Epithelial cell of esophagus (primary cell): ENCODE results near the gene FHIP1B.

ENCODE experiments used
- DNase-seq: peaks from one replicate; pipeline ENCODE4 v3.0.0; 2010; ENCODE audit warnings: low read depth
- H3K4me3 ChIP-seq: 2 replicates; pipeline ENCODE4 v1.5.1; 2011; ENCODE audit warnings: mild to moderate bottlenecking, low read length, control low read depth
- TF ChIP-seq, protein P1 (sequence below): IDR thresholded peaks from 2 replicates; pipeline ENCODE4 v1.5.1; 2011; ENCODE audit warnings: low read depth, mild to moderate bottlenecking, low read length, control low read depth, inconsistent platforms; ENCODE audit not compliant: insufficient read depth; ENCODE audit errors: missing control alignments

FHIP1B gene

DNA sequence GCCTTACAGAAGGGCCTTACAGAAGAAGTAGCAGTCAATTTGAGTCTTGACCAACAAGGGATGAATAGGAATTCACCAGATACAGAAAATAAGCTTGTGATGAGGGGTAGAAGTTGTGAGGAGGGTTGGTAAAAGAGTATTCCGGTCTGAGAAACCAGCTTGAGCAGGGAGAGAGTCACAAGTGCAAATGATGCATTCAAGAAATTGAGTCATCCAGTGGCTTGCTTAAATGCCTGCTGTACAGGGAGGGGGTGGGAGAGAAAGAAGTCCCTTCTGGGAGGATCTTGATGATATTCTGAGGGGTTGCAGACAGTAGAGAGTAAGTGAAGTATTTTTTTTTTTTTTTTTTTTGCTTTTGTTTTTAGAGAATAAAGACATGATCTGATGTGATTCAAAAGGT, 34.4 kb upstream of the FHIP1B start:
- no peak overlapping the region for H3K4me3 ChIP-seq
- TF ChIP-seq, protein P1, sequence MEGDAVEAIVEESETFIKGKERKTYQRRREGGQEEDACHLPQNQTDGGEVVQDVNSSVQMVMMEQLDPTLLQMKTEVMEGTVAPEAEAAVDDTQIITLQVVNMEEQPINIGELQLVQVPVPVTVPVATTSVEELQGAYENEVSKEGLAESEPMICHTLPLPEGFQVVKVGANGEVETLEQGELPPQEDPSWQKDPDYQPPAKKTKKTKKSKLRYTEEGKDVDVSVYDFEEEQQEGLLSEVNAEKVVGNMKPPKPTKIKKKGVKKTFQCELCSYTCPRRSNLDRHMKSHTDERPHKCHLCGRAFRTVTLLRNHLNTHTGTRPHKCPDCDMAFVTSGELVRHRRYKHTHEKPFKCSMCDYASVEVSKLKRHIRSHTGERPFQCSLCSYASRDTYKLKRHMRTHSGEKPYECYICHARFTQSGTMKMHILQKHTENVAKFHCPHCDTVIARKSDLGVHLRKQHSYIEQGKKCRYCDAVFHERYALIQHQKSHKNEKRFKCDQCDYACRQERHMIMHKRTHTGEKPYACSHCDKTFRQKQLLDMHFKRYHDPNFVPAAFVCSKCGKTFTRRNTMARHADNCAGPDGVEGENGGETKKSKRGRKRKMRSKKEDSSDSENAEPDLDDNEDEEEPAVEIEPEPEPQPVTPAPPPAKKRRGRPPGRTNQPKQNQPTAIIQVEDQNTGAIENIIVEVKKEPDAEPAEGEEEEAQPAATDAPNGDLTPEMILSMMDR = no peak
- DNase-seq = peak; percentile 58

DNA sequence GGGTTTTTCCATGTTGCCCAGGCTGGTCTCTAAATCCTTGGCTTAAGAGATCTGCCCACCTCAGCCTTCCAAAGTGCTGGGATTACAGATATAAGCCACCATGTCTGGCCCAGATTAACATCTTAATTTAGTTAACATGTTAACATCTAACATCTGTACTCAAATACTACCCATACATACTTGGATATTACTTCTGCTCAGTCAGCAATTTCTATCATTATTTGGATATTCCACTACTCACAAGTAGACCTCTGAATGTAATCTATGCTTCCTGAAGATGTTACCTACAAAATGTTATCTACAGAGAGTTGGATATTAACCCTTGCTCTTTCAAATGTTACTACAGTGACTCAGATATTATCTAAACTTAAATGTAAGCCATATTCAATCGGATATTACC, 29.2 kb upstream of the FHIP1B start:
- no peak overlapping the region for H3K4me3 ChIP-seq
- TF ChIP-seq, protein P1 = no peak
- DNase-seq = no peak

DNA sequence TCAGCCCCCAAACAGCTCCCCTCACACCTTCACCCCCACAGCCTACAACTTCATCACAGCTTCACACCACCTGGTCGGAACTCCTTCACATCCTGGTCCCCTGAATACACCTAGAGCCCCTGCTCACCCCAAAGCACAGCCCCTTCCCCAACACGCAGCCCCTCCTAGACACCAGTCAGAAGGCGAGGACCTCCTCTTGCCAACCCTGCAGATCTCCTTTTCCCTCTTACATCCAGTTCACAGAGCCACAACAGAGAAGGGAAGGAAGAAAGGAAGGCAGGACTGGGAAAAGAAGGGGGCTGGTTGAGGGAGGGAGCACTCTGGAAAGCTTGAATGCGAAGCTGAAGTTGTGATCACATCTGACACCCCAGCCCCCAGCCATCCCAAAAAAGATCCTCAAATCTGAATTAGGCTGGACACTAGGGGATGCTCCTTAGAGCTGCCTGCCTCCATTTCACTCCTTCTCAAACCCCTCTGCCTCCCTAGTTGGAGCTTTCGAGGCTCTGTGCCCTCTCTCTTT, 25.8 kb upstream of the FHIP1B start:
- TF ChIP-seq, protein P1 = no peak
- DNase-seq = no peak
- H3K4me3 ChIP-seq = no peak overlapping the region

DNA sequence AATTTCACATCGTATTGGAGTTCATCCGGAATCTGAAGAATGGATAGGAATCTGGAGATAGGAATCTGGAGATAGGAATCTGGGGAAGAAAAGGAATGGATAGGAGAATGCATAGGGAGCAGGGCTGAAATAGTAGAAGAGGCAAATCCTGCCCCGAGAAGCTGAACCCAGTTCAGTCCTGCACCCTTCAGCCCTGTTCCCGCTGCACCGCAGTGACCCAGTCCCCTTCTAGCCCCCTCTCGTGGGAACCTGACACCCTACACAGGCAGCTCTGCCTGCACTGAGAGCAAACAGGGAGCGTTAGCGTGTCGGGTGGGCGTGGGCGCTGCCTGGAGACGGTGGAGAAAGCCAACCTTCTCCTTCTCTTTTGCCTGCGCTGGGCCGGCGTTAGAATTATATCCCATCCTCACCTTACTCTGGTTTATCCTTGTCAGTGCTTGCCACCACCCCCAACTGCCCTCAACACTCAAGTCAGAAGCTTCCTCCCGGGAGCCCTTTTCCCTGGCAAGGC, 24.2 kb upstream of the FHIP1B start:
- no peak for DNase-seq
- TF ChIP-seq, protein P1 = no peak
- no peak overlapping the region for H3K4me3 ChIP-seq

DNA sequence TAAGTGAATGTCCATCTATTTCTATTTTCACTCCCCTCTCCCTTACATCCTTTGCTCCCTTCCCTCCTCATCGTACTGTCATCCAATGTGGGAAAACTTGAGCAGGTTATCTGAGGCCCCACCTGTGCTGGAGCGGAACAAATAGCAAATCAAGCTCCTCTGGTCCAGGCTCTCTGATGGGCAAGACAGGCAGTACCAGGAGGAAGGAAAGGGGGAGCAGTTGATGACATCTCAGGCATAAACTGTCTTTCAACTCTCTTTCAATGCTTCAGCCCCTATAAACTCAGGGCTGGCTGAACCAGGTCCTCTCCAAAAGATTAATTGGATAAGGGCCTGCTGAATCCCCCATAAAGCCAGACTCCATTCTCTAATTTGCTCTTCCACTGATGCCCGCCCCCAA, 23.7 kb upstream of the FHIP1B start:
- H3K4me3 ChIP-seq = no peak overlapping the region
- TF ChIP-seq, protein P1 = no peak
- no peak for DNase-seq

DNA sequence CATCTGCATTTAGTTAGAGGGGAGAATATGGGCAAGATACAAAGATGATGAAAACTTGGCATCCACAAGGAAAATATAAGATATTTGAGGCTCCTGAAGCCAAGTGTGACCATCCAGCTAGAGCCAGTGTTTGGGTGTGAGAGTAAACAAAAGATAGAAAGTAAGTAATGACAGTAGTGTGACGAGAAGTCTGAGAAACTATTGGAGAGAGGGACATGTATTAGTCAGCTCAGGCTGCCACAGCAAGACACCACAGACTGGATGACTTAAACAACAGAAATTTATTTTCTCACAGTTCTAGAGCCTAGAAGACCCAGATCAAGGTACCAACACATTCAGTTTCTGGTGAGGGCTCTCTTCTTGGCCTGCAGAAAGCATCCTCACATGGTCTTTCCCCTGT, 18.8 kb upstream of the FHIP1B start:
- TF ChIP-seq, protein P1 = no peak
- no peak overlapping the region for H3K4me3 ChIP-seq
- no peak for DNase-seq

DNA sequence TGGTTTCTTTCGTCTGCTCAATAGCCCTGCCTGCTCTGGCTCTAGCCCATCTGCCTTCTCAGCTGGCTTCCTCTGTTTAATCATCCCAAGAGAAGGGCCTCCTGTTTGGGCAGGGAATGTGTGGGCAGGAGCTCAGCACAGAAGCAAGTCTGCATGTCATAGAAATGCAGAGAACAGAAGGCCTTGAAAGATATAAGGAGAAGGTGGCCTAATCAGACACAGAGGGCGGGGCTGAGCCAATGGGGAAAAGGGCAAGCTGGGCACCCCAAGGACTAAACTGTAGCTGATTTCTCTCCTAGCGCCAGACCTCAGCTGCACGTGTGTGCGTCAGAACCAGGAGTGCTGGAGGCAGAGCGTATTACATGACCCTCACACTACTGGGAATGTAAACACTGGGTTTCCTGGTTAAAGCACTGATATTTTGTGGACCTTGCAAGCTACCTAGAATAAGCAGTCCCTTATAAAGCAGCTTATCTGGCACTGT, 17.6 kb upstream of the FHIP1B start:
- no peak overlapping the region for H3K4me3 ChIP-seq
- no peak for DNase-seq
- TF ChIP-seq, protein P1 = no peak
